Activated CD8-positive, alpha-beta memory T cell treated with anti-CD3 and anti-CD28 coated beads, Interleukin-2, amount 50 U/mL, for 4 hours (primary cell): ENCODE data around the gene DNASE2.
"Not testable (repeated sequence)": the region's sequence is repeated elsewhere in the genome, so short reads cannot be mapped to it uniquely, and the experiment has no call there.

Experiments used
- DNase-seq: peaks from one replicate; pipeline ENCODE4 v3.0.0-alpha.2; 2020

The DNASE2 gene

GRCh38 chr19:12881172-12881808, at the start of gene DNASE2:
Gene DNASE2 (minus strand): TSS chr19:12881449. CDS start chr19:12881375, 74 bp downstream.
- DNase-seq = peak; percentile 87

GRCh38 chr19:12930002-12930645, 48.9 kb upstream of the DNASE2 start:
- no peak for DNase-seq

GRCh38 chr19:12924621-12925310, 43.5 kb upstream of the DNASE2 start:
- no peak for DNase-seq

GRCh38 chr19:12922959-12923358, 41.7 kb upstream of the DNASE2 start:
- no peak for DNase-seq

- DNase-seq = no peak
Measured at GRCh38 chr19:12921047-12921446, 39.8 kb upstream of the DNASE2 start.

- no peak for DNase-seq
Measured at GRCh38 chr19:12918253-12918652, 37.0 kb upstream of the DNASE2 start.

GRCh38 chr19:12915860-12916259, 34.6 kb upstream of the DNASE2 start:
- DNase-seq = not testable (repeated sequence)

- DNase-seq = peak; percentile 47
Measured at GRCh38 chr19:12913851-12914690, 32.8 kb upstream of the DNASE2 start.

GRCh38 chr19:12913011-12913561, 31.8 kb upstream of the DNASE2 start:
- DNase-seq = no peak

GRCh38 chr19:12912571-12912970, 31.3 kb upstream of the DNASE2 start:
- no peak for DNase-seq

GRCh38 chr19:12907166-12907565, 25.9 kb upstream of the DNASE2 start:
- no peak for DNase-seq

- DNase-seq = no peak
Measured at GRCh38 chr19:12899891-12900518, 18.8 kb upstream of the DNASE2 start.

GRCh38 chr19:12896460-12896859, 15.2 kb upstream of the DNASE2 start:
- DNase-seq = no peak

- DNase-seq = no peak
Measured at GRCh38 chr19:12893582-12893981, 12.3 kb upstream of the DNASE2 start.

GRCh38 chr19:12891553-12892021, 10.3 kb upstream of the DNASE2 start:
- DNase-seq = no peak

- DNase-seq = peak; percentile 93
Measured at GRCh38 chr19:12890787-12891552, 9.7 kb upstream of the DNASE2 start, which contains the start of gene GCDH. Gene GCDH (plus strand): TSS chr19:12891160. CDS start chr19:12891305, 145 bp downstream.

GRCh38 chr19:12890299-12890786, 9.1 kb upstream of the DNASE2 start:
- DNase-seq = not testable (repeated sequence)

GRCh38 chr19:12888006-12888603, 6.9 kb upstream of the DNASE2 start:
- DNase-seq = no peak

- no peak for DNase-seq
Measured at GRCh38 chr19:12886969-12887747, 5.9 kb upstream of the DNASE2 start, which contains the start of gene KLF1. Gene KLF1 (minus strand): TSS chr19:12887201. CDS start chr19:12887140, 61 bp downstream.

GRCh38 chr19:12886651-12886968, 5.4 kb upstream of the DNASE2 start:
- DNase-seq = no peak
